Measurements from ENCODE around the gene LRRN4. TPM values are rescaled to one million over a fixed set of nuclear protein-coding genes. Genes with fewer than 3 reads are reported as not detected.

Gene LRRN4
- total RNA-seq, 1 donor from 2014 or later = not detected

- H3K4me3 Mint-ChIP-seq = no peak overlapping the region
- no peaks in the 10 kb centered on the region for H3K9me3 Mint-ChIP-seq
- H3K27ac Mint-ChIP-seq (ENCODE audit: unreplicated experiment) = no peak overlapping the region
- no peak for DNase-seq (ENCODE audit: low read depth, low spot score)
- H3K27me3 Mint-ChIP-seq (ENCODE audit: low read depth) = peaks cover 2% of the 10 kb centered on the region
- H3K36me3 Mint-ChIP-seq (ENCODE audit: low read depth) = no peaks in the 10 kb centered on the region
- H3K4me1 Mint-ChIP-seq = no peaks in the 10 kb centered on the region
- no peak for TF ChIP-seq CTCF (conservative IDR thresholded peaks at IDR 0.05)
These were observed 41.5 kb upstream of the LRRN4 start for GRCh38 chr20:6095409-6095808.

DNA sequence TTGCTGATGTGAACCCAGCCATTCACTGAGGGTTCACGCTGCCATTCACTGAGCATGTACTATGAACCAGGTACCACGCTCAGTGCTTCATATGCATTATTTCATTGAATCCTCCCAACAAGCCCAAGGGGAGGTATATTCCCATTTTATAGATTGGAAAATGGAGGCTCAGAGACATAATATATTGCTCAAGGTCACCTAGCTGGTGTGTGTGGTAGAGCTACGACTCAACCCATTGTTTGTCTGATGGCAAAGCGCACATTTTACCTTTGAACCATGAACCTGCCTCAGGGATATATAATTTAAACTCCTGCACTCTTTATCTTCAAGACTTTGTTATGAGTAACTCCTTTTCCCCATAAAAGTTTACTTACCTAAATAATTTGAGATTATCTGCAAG is 40.7 kb upstream of the LRRN4 start:
- Mint-ChIP-seq H3K9me3 (no peaks in the 10 kb centered on the region), H3K27ac (ENCODE audit: unreplicated experiment) (no peak overlapping the region), H3K36me3 (ENCODE audit: low read depth) (no peaks in the 10 kb centered on the region), H3K4me3 (no peak overlapping the region), H3K4me1 (no peaks in the 10 kb centered on the region), H3K27me3 (ENCODE audit: low read depth) (peaks cover 2% of the 10 kb centered on the region)
- DNase-seq (ENCODE audit: low read depth, low spot score) = no peak
- no peak for TF ChIP-seq CTCF (conservative IDR thresholded peaks at IDR 0.05)

GRCh38 chr20:6094063-6094462 is 40.2 kb upstream of the LRRN4 start:
- no peak for DNase-seq (ENCODE audit: low read depth, low spot score)
- TF ChIP-seq CTCF (conservative IDR thresholded peaks at IDR 0.05) = no peak
- Mint-ChIP-seq H3K4me3 (no peak overlapping the region), H3K27me3 (ENCODE audit: low read depth) (peaks cover 2% of the 10 kb centered on the region), H3K4me1 (no peaks in the 10 kb centered on the region), H3K36me3 (ENCODE audit: low read depth) (no peaks in the 10 kb centered on the region), H3K27ac (ENCODE audit: unreplicated experiment) (no peak overlapping the region), H3K9me3 (no peaks in the 10 kb centered on the region)

GRCh38 chr20:6091661-6092060 is 37.8 kb upstream of the LRRN4 start:
- no peaks in the 10 kb centered on the region for H3K9me3 Mint-ChIP-seq
- DNase-seq (ENCODE audit: low read depth, low spot score) = no peak
- peaks cover 3% of the 10 kb centered on the region for H3K27me3 Mint-ChIP-seq (ENCODE audit: low read depth)
- no peaks in the 10 kb centered on the region for H3K4me1 Mint-ChIP-seq
- H3K27ac Mint-ChIP-seq (ENCODE audit: unreplicated experiment) = no peak overlapping the region
- H3K4me3 Mint-ChIP-seq = no peak overlapping the region
- no peaks in the 10 kb centered on the region for H3K36me3 Mint-ChIP-seq (ENCODE audit: low read depth)
- TF ChIP-seq CTCF (conservative IDR thresholded peaks at IDR 0.05) = no peak

DNA sequence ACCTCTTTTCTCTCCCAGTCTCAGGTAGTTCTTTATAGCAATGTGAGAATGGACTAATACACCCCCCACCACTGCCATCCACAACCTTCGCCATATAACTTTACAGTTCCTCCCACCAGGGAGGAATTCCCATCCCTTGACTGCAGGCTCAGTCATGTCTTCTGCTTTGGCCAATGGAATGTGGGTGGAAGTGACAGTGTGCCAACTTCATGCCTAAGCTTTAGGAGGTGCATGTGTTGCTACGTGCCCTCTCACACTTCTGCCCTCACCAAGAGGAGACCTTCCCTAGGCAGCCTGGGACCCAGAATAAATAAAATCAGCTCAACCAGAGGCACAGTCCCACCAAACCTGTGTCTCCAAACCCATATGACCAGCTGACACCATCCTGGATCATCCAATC is 33.0 kb upstream of the LRRN4 start:
- peaks cover 2% of the 10 kb centered on the region for H3K27me3 Mint-ChIP-seq (ENCODE audit: low read depth)
- H3K4me1 Mint-ChIP-seq = no peaks in the 10 kb centered on the region

More for the DNA sequence above, 33.0 kb upstream of the LRRN4 start:
- H3K36me3 Mint-ChIP-seq (ENCODE audit: low read depth) = no peaks in the 10 kb centered on the region
- TF ChIP-seq CTCF (conservative IDR thresholded peaks at IDR 0.05) = no peak
- no peak overlapping the region for H3K4me3 Mint-ChIP-seq
- DNase-seq (ENCODE audit: low read depth, low spot score) = no peak
- H3K27ac Mint-ChIP-seq (ENCODE audit: unreplicated experiment) = peak overlapping the region; percentile 19
- no peaks in the 10 kb centered on the region for H3K9me3 Mint-ChIP-seq

Data from neural crest cell (in vitro differentiated cells).